Measurements from ENCODE around the gene CYYR1.

GRCh38 chr21:26422706-26423105 is 150.4 kb downstream of the CYYR1 start:
- no peak for TF ChIP-seq CTCF (IDR thresholded peaks at IDR 0.05)
- no peak for TF ChIP-seq POLR2A (IDR thresholded peaks at IDR 0.05)
